Lower leg skin (tissue), 3 donors: ENCODE data around the gene SERPINC1.
A peak's percentile ranks its signal among the peaks of the same experiment; 100 is the strongest.

ENCODE experiments used
- CTCF ChIP-seq, 3 donors: fragments of 450-650 bp; IDR thresholded peaks; one replicate each; pipeline ENCODE4 v1.5.1; 2016; ENCODE audit warnings: antibody characterized with exemption in 3 of 3, mild to moderate bottlenecking in 3 of 3, moderate library complexity in 2 of 3
- POLR2A ChIP-seq, 2 donors: fragments of 450-650 bp; IDR thresholded peaks; one replicate each; pipeline ENCODE4 v1.6.1; 2016 to 2017; ENCODE audit warnings: antibody characterized with exemption in 2 of 2, mild to moderate bottlenecking in 1 of 2, moderate library complexity in 1 of 2

DNA sequence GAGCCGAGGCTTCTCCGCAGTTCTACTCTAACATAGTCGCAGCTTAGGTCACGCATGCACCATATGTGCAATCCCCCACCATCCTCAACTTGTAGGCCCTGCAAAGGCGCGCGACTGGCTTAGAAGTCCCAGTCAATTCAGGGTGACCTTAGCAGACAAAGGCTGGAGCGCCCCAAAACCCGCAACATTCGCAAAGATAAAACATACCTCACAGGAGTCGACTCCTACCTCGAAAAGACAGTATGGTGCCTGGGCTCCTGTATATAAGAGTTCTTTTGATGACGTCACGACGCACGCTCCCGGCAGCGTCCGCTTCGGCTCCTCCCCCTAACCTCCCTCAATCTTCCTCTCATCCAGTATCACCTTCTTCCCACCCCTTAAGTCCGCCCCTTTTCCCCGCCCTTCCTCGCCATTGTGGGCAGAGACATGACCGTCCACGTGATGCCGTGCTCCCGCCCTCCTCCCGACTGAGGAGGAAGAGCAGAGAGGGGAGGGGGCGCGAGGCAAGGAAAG is 49.3 kb downstream of the SERPINC1 start, which contains the start of gene GAS5:
- TF ChIP-seq CTCF (IDR thresholded peaks at IDR 0.05), result no peak
- TF ChIP-seq POLR2A (IDR thresholded peaks at IDR 0.05), result peak in 1 of 2 donors; percentile 64
